H1 (cell line): ENCODE data around the gene ST6GALNAC3. TPM values are rescaled to one million over a fixed set of nuclear protein-coding genes. Genes with fewer than 3 reads are reported as not detected.

Experiments used
- CTCF ChIA-PET: fragments of 300-600 bp; sonication (Branson Sonifier 250); formaldehyde crosslinking; loops from one replicate; lab custom pipeline; 2021; ENCODE audit not compliant: partially characterized antibody; lab: Charles Lee
- POLR2A ChIA-PET: fragments of 300-600 bp; sonication (Branson Sonifier 250); formaldehyde crosslinking; loops from one replicate; lab custom pipeline; 2021; ENCODE audit warnings: inconsistent platforms; ENCODE audit not compliant: partially characterized antibody; lab: Charles Lee
- DNase-seq, 2 experiments: peaks; one replicate each; pipeline versions ENCODE4 v3.0.0 to v3.0.0-alpha.2; 2010 to 2022; ENCODE audit warnings: low spot score in 2 of 2, low read depth in 1 of 2, mixed read lengths in 1 of 2
- FAIRE-seq: peaks from 2 replicates; lab custom pipeline; 2011; peaks lifted over from hg19 to GRCh38; lab: Jason Lieb, UNC
- H2AFZ ChIP-seq: 2 replicates; pipeline ENCODE4 v1.8.1; 2012; ENCODE audit warnings: low read length, inconsistent platforms
- H2AK5ac ChIP-seq: 2 replicates; pipeline ENCODE4 v1.6.1; 2013; ENCODE audit warnings: low read depth, low read length
- H2BK120ac ChIP-seq: replicated peaks from 2 replicates; pipeline ENCODE3; 2013; ENCODE audit warnings: low read depth, low read length, inconsistent platforms
- H2BK12ac ChIP-seq: 2 replicates; pipeline ENCODE4 v1.6.1; 2013; ENCODE audit warnings: low read depth, low read length
- H2BK15ac ChIP-seq: 2 replicates; pipeline ENCODE4 v1.6.1; 2013; ENCODE audit warnings: low read length
- H2BK20ac ChIP-seq: 2 replicates; pipeline ENCODE4 v1.6.1; 2013; ENCODE audit warnings: low read length
- H2BK5ac ChIP-seq: 2 replicates; pipeline ENCODE4 v1.6.1; 2013; ENCODE audit warnings: low read depth, low read length
- H3K14ac ChIP-seq: 2 replicates; pipeline ENCODE4 v1.6.1; 2013; ENCODE audit warnings: inconsistent platforms; ENCODE audit not compliant: insufficient read length
- H3K18ac ChIP-seq: 2 replicates; pipeline ENCODE4 v1.6.1; 2013; ENCODE audit warnings: low read length; ENCODE audit errors: extremely low read depth
- H3K23ac ChIP-seq: 2 replicates; pipeline ENCODE4 v1.6.1; 2013; ENCODE audit warnings: inconsistent platforms; ENCODE audit not compliant: insufficient read length
- H3K23me2 ChIP-seq: 2 replicates; pipeline ENCODE4 v1.6.1; 2013; ENCODE audit warnings: low read depth, low read length
- H3K27ac ChIP-seq: 2 replicates; pipeline ENCODE4 v1.6.1; 2011; ENCODE audit warnings: low read depth, low read length, inconsistent platforms
- H3K27me3 ChIP-seq, 4 experiments: replicated peaks in 1 of 4; 1 replicate in 1 of 4; 2 replicates in 3 of 4; pipeline versions ENCODE4 v1.6.1 to v1.8.1; 2011 to 2013; ENCODE audit warnings: low read length in 3 of 4, mild to moderate bottlenecking in 3 of 4, inconsistent platforms in 2 of 4, mixed read lengths in 2 of 4, moderate library complexity in 1 of 4; ENCODE audit not compliant: control insufficient read depth in 3 of 4, insufficient read depth in 3 of 4; ENCODE audit errors: extremely low read depth in 1 of 4
- H3K36me3 ChIP-seq, 4 experiments: 2 replicates each; pipeline versions ENCODE4 v1.6.1 to v1.8.1; 2011 to 2013; ENCODE audit warnings: mild to moderate bottlenecking in 4 of 4, low read length in 3 of 4, moderate library complexity in 2 of 4, control low read depth in 1 of 4, inconsistent platforms in 1 of 4; ENCODE audit not compliant: insufficient read depth in 4 of 4, control insufficient read depth in 2 of 4
- H3K4ac ChIP-seq: replicated peaks from 2 replicates; pipeline ENCODE3; 2013; ENCODE audit warnings: low read length, low read depth, mixed read lengths, inconsistent platforms; ENCODE audit not compliant: insufficient read length
- H3K4me1 ChIP-seq, 4 experiments: replicated peaks in 1 of 4; 1 replicate in 1 of 4; 2 replicates in 3 of 4; pipeline versions ENCODE4 v1.6.1 to v1.8.1; 2011 to 2013; ENCODE audit warnings: low read length in 3 of 4, inconsistent platforms in 2 of 4, mixed read lengths in 1 of 4; ENCODE audit not compliant: insufficient read depth in 4 of 4, control insufficient read depth in 3 of 4
- H3K4me2 ChIP-seq, 2 experiments: 2 replicates each; pipeline versions ENCODE4 v1.6.1 to v1.8.1; 2011 to 2013; ENCODE audit warnings: low read depth in 2 of 2, low read length in 2 of 2, control low read depth in 1 of 2, inconsistent platforms in 1 of 2, mild to moderate bottlenecking in 1 of 2; ENCODE audit not compliant: insufficient read depth in 1 of 2
- H3K4me3 ChIP-seq, 4 experiments: fragments of 200-600, 300-600 bp in 1 of 4; sonication (generic), shearing (Covaris generic), sonication (Bioruptor Twin) in 1 of 4; 2 replicates each; pipeline versions ENCODE4 v1.5.1 to v1.8.1; 2011 to 2016; ENCODE audit warnings: low read length in 4 of 4, low read depth in 3 of 4, control low read depth in 2 of 4, inconsistent platforms in 2 of 4, mild to moderate bottlenecking in 2 of 4, mixed read lengths in 1 of 4, moderate library complexity in 1 of 4; ENCODE audit not compliant: insufficient read depth in 2 of 4; ENCODE audit errors: extremely low read depth in 1 of 4
- H3K56ac ChIP-seq: replicated peaks from 2 replicates; pipeline ENCODE3; 2013; ENCODE audit warnings: low read depth, mild to moderate bottlenecking, mixed read lengths, low read length, inconsistent platforms; ENCODE audit not compliant: insufficient read length
- H3K79me1 ChIP-seq: 2 replicates; pipeline ENCODE4 v1.6.1; 2013; ENCODE audit warnings: low read depth, low read length, control low read depth
- H3K79me2 ChIP-seq, 2 experiments: 2 replicates each; pipeline versions ENCODE4 v1.6.1 to v1.8.1; 2012 to 2013; ENCODE audit warnings: low read length in 2 of 2, mild to moderate bottlenecking in 2 of 2, inconsistent platforms in 1 of 2; ENCODE audit not compliant: insufficient read depth in 2 of 2, control insufficient read depth in 1 of 2
- H3K9ac ChIP-seq, 4 experiments: replicated peaks in 1 of 4; 1 replicate in 1 of 4; 2 replicates in 3 of 4; pipeline versions ENCODE4 v1.6.1 to v1.8.1; 2011 to 2013; ENCODE audit warnings: low read depth in 3 of 4, low read length in 3 of 4, control low read depth in 2 of 4, mild to moderate bottlenecking in 2 of 4, moderate library complexity in 2 of 4, inconsistent platforms in 1 of 4; ENCODE audit errors: extremely low read depth in 1 of 4
- H3K9me3 ChIP-seq, 2 experiments: 2 replicates each; pipeline versions ENCODE4 v1.6.1 to v1.8.1; 2012 to 2013; ENCODE audit warnings: mild to moderate bottlenecking in 2 of 2, moderate library complexity in 2 of 2, control low read depth in 1 of 2, inconsistent platforms in 1 of 2, low read depth in 1 of 2, low read length in 1 of 2, mixed read lengths in 1 of 2; ENCODE audit not compliant: insufficient read depth in 2 of 2
- H4K20me1 ChIP-seq, 2 experiments: replicated peaks in 1 of 2; 2 replicates each; pipeline versions ENCODE3 to v1.8.1; 2011 to 2013; ENCODE audit warnings: inconsistent platforms in 2 of 2, low read length in 2 of 2, mild to moderate bottlenecking in 1 of 2; ENCODE audit not compliant: insufficient read depth in 2 of 2, control insufficient read depth in 1 of 2
- H4K5ac ChIP-seq: 2 replicates; pipeline ENCODE4 v1.6.1; 2013; ENCODE audit warnings: low read length, low read depth, mixed read lengths, inconsistent platforms; ENCODE audit not compliant: insufficient read length
- H4K8ac ChIP-seq: 2 replicates; pipeline ENCODE4 v1.8.0; 2013; ENCODE audit warnings: mild to moderate bottlenecking, moderate library complexity, low read length, inconsistent platforms; ENCODE audit not compliant: insufficient read depth; ENCODE audit errors: extremely low read depth
- H4K91ac ChIP-seq: replicated peaks from 2 replicates; pipeline ENCODE3; 2013; ENCODE audit warnings: low read length, mixed read lengths, inconsistent platforms; ENCODE audit not compliant: insufficient read length
- ATF3 ChIP-seq: IDR thresholded peaks from 2 replicates; pipeline ENCODE4 v1.6.1; 2011; ENCODE audit warnings: low read depth, mild to moderate bottlenecking, low read length; ENCODE audit not compliant: insufficient read depth
- BCL11A ChIP-seq, 2 experiments: IDR thresholded peaks; one replicate each; pipeline ENCODE4 v1.6.1; 2011; ENCODE audit warnings: low read depth in 2 of 2, low read length in 2 of 2, mild to moderate bottlenecking in 2 of 2
- CBX8 ChIP-seq: fragments of 300-800, 300-1000 bp; sonication (generic); IDR thresholded peaks from 2 replicates; pipeline ENCODE4 v1.7.1; 2016; ENCODE audit warnings: low read depth, low read length, borderline replicate concordance
- CEBPB ChIP-seq: IDR thresholded peaks from 2 replicates; pipeline ENCODE4 v1.6.1; 2012; ENCODE audit warnings: low read depth, low read length
- CHD1 ChIP-seq: IDR thresholded peaks from 2 replicates; pipeline ENCODE4 v1.6.1; 2012; ENCODE audit warnings: low read depth, low read length, improper control_type of control experiment
- MAFK ChIP-seq: IDR thresholded peaks from 2 replicates; pipeline ENCODE4 v1.6.1; 2012; ENCODE audit warnings: low read depth, mild to moderate bottlenecking, improper control_type of control experiment, low read length
- NRF1 ChIP-seq: IDR thresholded peaks from 2 replicates; pipeline ENCODE4 v1.6.1; 2011; ENCODE audit warnings: mild to moderate bottlenecking, low read depth, low read length, improper control_type of control experiment
- PHF8 ChIP-seq: fragments of 200-600 bp; sonication (generic); conservative IDR thresholded peaks from 2 replicates; pipeline ENCODE4 v1.7.1; 2012; ENCODE audit warnings: low read depth, mild to moderate bottlenecking, inconsistent platforms, low read length, moderate library complexity
- POLR2AphosphoS5 ChIP-seq: IDR thresholded peaks from 2 replicates; pipeline ENCODE4 v1.6.1; 2011; ENCODE audit warnings: low read depth, low read length
- RFX5 ChIP-seq: IDR thresholded peaks from 2 replicates; pipeline ENCODE4 v1.6.1; 2011; ENCODE audit warnings: low read depth, low read length, improper control_type of control experiment, borderline replicate concordance
- SP4 ChIP-seq: IDR thresholded peaks from 2 replicates; pipeline ENCODE4 v1.6.1; 2012; ENCODE audit warnings: low read length, inconsistent platforms
- TEAD4 ChIP-seq: IDR thresholded peaks from 2 replicates; pipeline ENCODE4 v1.6.1; 2012; ENCODE audit warnings: low read depth, low read length, inconsistent platforms, mixed read lengths
- WGBS, 2 experiments: shearing (Covaris generic) in 1 of 2; methylation state at CpG; one replicate each; pipeline versions ENCODE4 v1.1.6 to v1.1.7; 2013 to 2015; ENCODE audit warnings: low lambda C conversion rate in 2 of 2, mixed read lengths in 2 of 2, inconsistent platforms in 1 of 2, low coverage in 1 of 2, missing lambda C conversion rate in 1 of 2; ENCODE audit not compliant: insufficient replicate concordance in 2 of 2, insufficient coverage in 1 of 2, insufficient read length in 1 of 2; ENCODE audit errors: extremely low coverage in 1 of 2, missing lambda C conversion rate in 1 of 2; 5-methylcytosine and 5-hydroxymethylcytosine counted together
- polyA plus RNA-seq, 7 experiments: library from polyadenylated mRNA; depleted of rRNA in 3 of 7; stranded (reverse) in 5 of 7; unstranded in 2 of 7; fragments of >200 nt in 5 of 7; fragments of 200-250 nt in 2 of 7; gene quantifications; 1 replicate in 5 of 7; 2 replicates in 1 of 7; 4 replicates in 1 of 7; pipeline versions ENCODE4 v1.2.1 to v1.2.3, GENCODE V29; 2011 to 2013; ENCODE audit warnings: missing spikeins in 2 of 7, mixed read lengths in 2 of 7
- total RNA-seq: library from RNA; stranded (reverse); fragmentation: NEBNext Ultra II Directional; extraction: Animal tissue kit (Norgen Biotek cat#: 25700); gene quantifications from 2 replicates; pipeline ENCODE4 v1.2.1, GENCODE V29; 2021

ST6GALNAC3 gene
- total and polyA plus RNA-seq, 2 of the 8 experiments (the other 6 are each of a cell fraction or from before 2014, with no cell fraction given) = 4.9 to 19.0 TPM

- FAIRE-seq = no peak
- Histone ChIP-seq H4K8ac (no peak overlapping the region), H3K23ac (no peak overlapping the region), H3K18ac (no peak overlapping the region), H3K79me2 (no peaks in the 10 kb centered on the region), H2BK20ac (no peak overlapping the region), H2BK15ac (no peak overlapping the region), H3K4me1 (no peaks in the 10 kb centered on the region), H3K79me1 (no peaks in the 10 kb centered on the region), H3K4me2 (no peak overlapping the region), H3K9me3 (no peaks in the 10 kb centered on the region), H3K4me3 (no peak overlapping the region), H2BK120ac (no peak overlapping the region), H3K4ac (no peak overlapping the region), H2AK5ac (no peak overlapping the region), H3K9ac (no peak overlapping the region), H3K14ac (no peak overlapping the region), H3K23me2 (no peaks in the 10 kb centered on the region), H3K36me3 (no peaks in the 10 kb centered on the region), H3K27me3 (no peaks in the 10 kb centered on the region; a peak in 1 of 7 replicates), H2BK12ac (no peak overlapping the region), H4K20me1 (no peaks in the 10 kb centered on the region), H3K56ac (no peak overlapping the region), H2AFZ (no peak overlapping the region), H4K5ac (no peak overlapping the region), H4K91ac (no peak overlapping the region), H3K27ac (no peak overlapping the region), H2BK5ac (no peak overlapping the region)
- no peak for DNase-seq
- ChIA-PET CTCF (interaction anchor here (0.7 to 1.0 kb wide), 3 partner anchors 10 to 564 kb away, joined by 3 read pairs; no protein-coding TSS in a partner anchor), POLR2A (no interaction called here)
- WGBS, 2 experiments = 85% methylated on average over 2 of the region's 2 CpGs; no CpG with 5 or more reads in 1 of the 2 experiments
- TF ChIP-seq POLR2AphosphoS5 (no peak), BCL11A (IDR thresholded peaks at IDR 0.05; ENCODE audit: low read depth in 2 of 2, low read length in 2 of 2) (no peak), PHF8 (no peak), ATF3 (no peak), MAFK (no peak), CEBPB (no peak), TEAD4 (no peak), CHD1 (no peak), RFX5 (no peak), NRF1 (no peak), CBX8 (no peak), SP4 (no peak)
Measured at GRCh38 chr1:76191561-76191960, 117.0 kb downstream of the ST6GALNAC3 start.
